Trophoblast cell (in vitro differentiated cells and primary cell): ENCODE data around the gene FKBP3.

ENCODE experiments used
- DNase-seq, 2 donors: peaks; one replicate each; pipeline ENCODE4 v3.0.0-alpha.2; 2016
- H2AFZ ChIP-seq: 2 replicates; pipeline ENCODE4 v1.6.1; 2013; ENCODE audit warnings: low read length, moderate library complexity, mild to moderate bottlenecking; ENCODE audit not compliant: insufficient read depth, poor library complexity
- H2AK5ac ChIP-seq: 2 replicates; pipeline ENCODE4 v1.6.1; 2013; ENCODE audit warnings: mild to moderate bottlenecking, low read length
- H2BK120ac ChIP-seq: 2 replicates; pipeline ENCODE4 v1.6.1; 2013; ENCODE audit warnings: low read length, mild to moderate bottlenecking, moderate library complexity; ENCODE audit not compliant: insufficient read depth, poor library complexity
- H2BK12ac ChIP-seq: 2 replicates; pipeline ENCODE4 v1.6.1; 2013; ENCODE audit warnings: mild to moderate bottlenecking, low read length, moderate library complexity
- H2BK5ac ChIP-seq: 2 replicates; pipeline ENCODE4 v1.6.1; 2013; ENCODE audit warnings: low read length, low read depth, moderate library complexity, mild to moderate bottlenecking; ENCODE audit not compliant: poor library complexity
- H3K14ac ChIP-seq: 2 replicates; pipeline ENCODE4 v1.6.1; 2013; ENCODE audit warnings: mild to moderate bottlenecking, low read length
- H3K18ac ChIP-seq: 2 replicates; pipeline ENCODE4 v1.6.1; 2013; ENCODE audit warnings: mild to moderate bottlenecking, low read length
- H3K23ac ChIP-seq: 2 replicates; pipeline ENCODE4 v1.6.1; 2013; ENCODE audit warnings: low read length
- H3K27ac ChIP-seq: 2 replicates; pipeline ENCODE4 v1.5.1; 2013; ENCODE audit warnings: low read depth, mild to moderate bottlenecking, inconsistent platforms, low read length, moderate library complexity
- H3K27me3 ChIP-seq: 2 replicates; pipeline ENCODE4 v1.6.1; 2013; ENCODE audit warnings: inconsistent platforms, mild to moderate bottlenecking, low read length, moderate library complexity; ENCODE audit not compliant: insufficient read depth
- H3K36me3 ChIP-seq, 2 experiments: 1 replicate in 1 of 2; 2 replicates in 1 of 2; pipeline ENCODE4 v1.6.1; 2013; ENCODE audit warnings: low read length in 2 of 2, mild to moderate bottlenecking in 2 of 2, moderate library complexity in 1 of 2; ENCODE audit not compliant: insufficient read depth in 2 of 2, control insufficient read depth in 1 of 2
- H3K4ac ChIP-seq: 2 replicates; pipeline ENCODE4 v1.6.1; 2013; ENCODE audit warnings: low read depth, mild to moderate bottlenecking, low read length, moderate library complexity
- H3K4me1 ChIP-seq, 2 experiments: 1 replicate in 1 of 2; 2 replicates in 1 of 2; pipeline ENCODE4 v1.6.1; 2013; ENCODE audit warnings: low read length in 2 of 2, mild to moderate bottlenecking in 2 of 2, moderate library complexity in 1 of 2; ENCODE audit not compliant: insufficient read depth in 2 of 2, control insufficient read depth in 1 of 2
- H3K4me2 ChIP-seq: 2 replicates; pipeline ENCODE4 v1.6.1; 2013; ENCODE audit warnings: inconsistent platforms, mild to moderate bottlenecking, low read length, moderate library complexity
- H3K4me3 ChIP-seq: 2 replicates; pipeline ENCODE4 v1.5.1; 2013; ENCODE audit warnings: mild to moderate bottlenecking, low read depth, low read length, inconsistent platforms
- H3K79me1 ChIP-seq: one replicate; pipeline ENCODE4 v1.6.1; 2013; ENCODE audit warnings: low read length
- H3K79me2 ChIP-seq: 2 replicates; pipeline ENCODE4 v1.6.1; 2013; ENCODE audit warnings: low read length, mild to moderate bottlenecking; ENCODE audit not compliant: control insufficient read depth, insufficient read depth, poor library complexity
- H3K9ac ChIP-seq: 2 replicates; pipeline ENCODE4 v1.6.1; 2013; ENCODE audit warnings: mild to moderate bottlenecking, low read length
- H3K9me3 ChIP-seq: 2 replicates; pipeline ENCODE4 v1.6.1; 2013; ENCODE audit warnings: low read depth, mild to moderate bottlenecking, control low read depth, inconsistent platforms, low read length; ENCODE audit not compliant: insufficient read depth
- H4K12ac ChIP-seq: 2 replicates; pipeline ENCODE4 v1.6.1; 2013; ENCODE audit warnings: low read depth, mild to moderate bottlenecking, low read length, moderate library complexity
- H4K8ac ChIP-seq: 2 replicates; pipeline ENCODE4 v1.6.1; 2013; ENCODE audit warnings: low read depth, mild to moderate bottlenecking, low read length, moderate library complexity
- H4K91ac ChIP-seq: one replicate; pipeline ENCODE4 v1.6.1; 2013; ENCODE audit warnings: low read depth, mild to moderate bottlenecking, low read length, moderate library complexity
- WGBS: extraction: QIAGEN DNeasy Blood & Tissue Kit; methylation state at CpG from one replicate; pipeline ENCODE4 v1.1.7; 2013; ENCODE audit warnings: missing lambda C conversion rate; ENCODE audit not compliant: insufficient read length, insufficient coverage; ENCODE audit errors: extremely low coverage; 5-methylcytosine and 5-hydroxymethylcytosine counted together

The FKBP3 gene

GRCh38 chr14:45136399-45136798 is 2.1 kb upstream of the FKBP3 start:
- H4K8ac ChIP-seq, result peak overlapping the region; percentile 88
- H3K27me3 ChIP-seq, result no peaks in the 10 kb centered on the region
- no peaks in the 10 kb centered on the region for H3K36me3 ChIP-seq
- peak overlapping the region; percentile 92 for H3K4me3 ChIP-seq
- H4K91ac ChIP-seq, result no peak overlapping the region
- H3K23ac ChIP-seq, result no peak overlapping the region
- no peak overlapping the region for H2AK5ac ChIP-seq
- no peaks in the 10 kb centered on the region for H3K9me3 ChIP-seq
- H3K79me2 ChIP-seq, result peaks cover 4% of the 10 kb centered on the region
- H3K4me1 ChIP-seq, result peaks cover 0 to 2% of the 10 kb centered on the region in 2 experiments
- H3K4ac ChIP-seq, result no peak overlapping the region
- H3K79me1 ChIP-seq, result peaks cover 6% of the 10 kb centered on the region
- peak overlapping the region; percentile 55 for H3K9ac ChIP-seq
- H4K12ac ChIP-seq, result no peak overlapping the region
- H2BK120ac ChIP-seq, result no peak overlapping the region
- H3K18ac ChIP-seq, result no peak overlapping the region
- H3K14ac ChIP-seq, result no peak overlapping the region
- no peak overlapping the region for H3K27ac ChIP-seq
- peak overlapping the region; percentile 92 for H2AFZ ChIP-seq
- H2BK5ac ChIP-seq, result no peak overlapping the region
- no peak overlapping the region for H2BK12ac ChIP-seq
- no CpG with 5 or more reads among the region's 7 CpGs for WGBS
- peak overlapping the region; percentile 99 for H3K4me2 ChIP-seq
- DNase-seq, result no peak

GRCh38 chr14:45135659-45136395 is 1.5 kb upstream of the FKBP3 start, which contains the start of gene FANCM:
FANCM (plus strand) TSS chr14:45135930; CDS start chr14:45136032, 102 bp downstream.
- no peak within 1 kb of the TSS for H3K23ac ChIP-seq
- WGBS, result no CpG with 5 or more reads among the region's 48 CpGs
- H3K27me3 ChIP-seq, result no peaks in the 10 kb centered on the region
- H2AFZ ChIP-seq, result peak within 1 kb of the TSS; percentile 92
- no peaks in the 10 kb centered on the region for H3K9me3 ChIP-seq
- H3K4ac ChIP-seq, result no peak within 1 kb of the TSS
- H2BK12ac ChIP-seq, result no peak within 1 kb of the TSS
- no peak within 1 kb of the TSS for H2BK5ac ChIP-seq
- H2BK120ac ChIP-seq, result no peak within 1 kb of the TSS
- peak within 1 kb of the TSS; percentile 55 for H3K9ac ChIP-seq
- peak within 1 kb of the TSS; percentile 80 for H3K14ac ChIP-seq
- peak within 1 kb of the TSS; percentile 68 for H3K18ac ChIP-seq
- H4K12ac ChIP-seq, result no peak within 1 kb of the TSS
- H4K8ac ChIP-seq, result peak within 1 kb of the TSS; percentile 88
- peak within 1 kb of the TSS; percentile 37 for H3K27ac ChIP-seq
- no peaks in the 10 kb centered on the region for H3K36me3 ChIP-seq
- H3K4me2 ChIP-seq, result peak within 1 kb of the TSS; percentile 99
- no peak within 1 kb of the TSS for H2AK5ac ChIP-seq
- H3K4me3 ChIP-seq, result peak within 1 kb of the TSS; percentile 92
- H3K79me1 ChIP-seq, result peaks cover 6% of the 10 kb centered on the region
- H3K79me2 ChIP-seq, result peaks cover 4% of the 10 kb centered on the region
- H4K91ac ChIP-seq, result peak within 1 kb of the TSS; percentile 52
- H3K4me1 ChIP-seq, result peaks cover 0 to 2% of the 10 kb centered on the region in 2 experiments
- DNase-seq, result peak; percentile 95 to 99

GRCh38 chr14:45135156-45135555 is 875 bp upstream of the FKBP3 start:
- Histone ChIP-seq H2AFZ (no peak overlapping the region), H4K12ac (no peak overlapping the region)

GRCh38 chr14:45133683-45134050 is 614 bp downstream of the FKBP3 start:
- Histone ChIP-seq H3K23ac (no peak overlapping the region), H3K18ac (peak overlapping the region; percentile 46), H4K12ac (peak overlapping the region; percentile 89), H3K4me3 (peak overlapping the region; percentile 94), H3K9me3 (no peaks in the 10 kb centered on the region), H2BK5ac (peak overlapping the region; percentile 71), H3K79me1 (peaks cover 6% of the 10 kb centered on the region), H3K14ac (peak overlapping the region; percentile 70), H3K4ac (peak overlapping the region; percentile 49), H3K4me1 (no peaks in the 10 kb centered on the region), H3K4me2 (peak overlapping the region; percentile 83), H3K36me3 (no peaks in the 10 kb centered on the region), H2AK5ac (no peak overlapping the region), H3K9ac (peak overlapping the region; percentile 100), H4K91ac (peak overlapping the region; percentile 87), H2BK12ac (no peak overlapping the region), H3K27me3 (no peaks in the 10 kb centered on the region), H2BK120ac (no peak overlapping the region), H3K27ac (peak overlapping the region; percentile 70), H3K79me2 (peaks cover 4% of the 10 kb centered on the region), H2AFZ (no peak overlapping the region), H4K8ac (peak overlapping the region; percentile 94)
- DNase-seq, result no peak
- WGBS, result no CpG with 5 or more reads among the region's 9 CpGs

More at GRCh38 chr14:45135156-45135555, 875 bp upstream of the FKBP3 start:
- Histone ChIP-seq H2AK5ac (no peak overlapping the region), H3K4me2 (peak overlapping the region; percentile 80), H3K36me3 (no peaks in the 10 kb centered on the region), H2BK120ac (no peak overlapping the region), H3K79me1 (peaks cover 6% of the 10 kb centered on the region), H3K9me3 (no peaks in the 10 kb centered on the region), H3K4me1 (peaks cover 0 to 2% of the 10 kb centered on the region in 2 experiments), H3K79me2 (peaks cover 4% of the 10 kb centered on the region), H3K23ac (no peak overlapping the region), H3K4me3 (no peak overlapping the region), H3K27me3 (no peaks in the 10 kb centered on the region), H3K4ac (no peak overlapping the region), H3K9ac (no peak overlapping the region), H3K18ac (no peak overlapping the region), H4K8ac (no peak overlapping the region), H3K27ac (no peak overlapping the region), H2BK12ac (no peak overlapping the region), H2BK5ac (no peak overlapping the region), H4K91ac (no peak overlapping the region), H3K14ac (no peak overlapping the region)
- no CpG with 5 or more reads among the region's 7 CpGs for WGBS
- DNase-seq, result peak in 1 of 2 donors; percentile 40
